GM18526 (cell line): ENCODE data around the gene MAGEC3.

Experiments
- POLR2A ChIP-seq: IDR thresholded peaks from 3 replicates; pipeline ENCODE4 v1.6.1; 2011; ENCODE audit not compliant: insufficient read length; ENCODE audit errors: extremely low read depth

MAGEC3 gene

GRCh38 chrX:141838016-141838415, at the start of gene MAGEC3:
TSS of gene MAGEC3 (plus strand) at chrX:141838316. CDS start at chrX:141838316, 0 bp downstream.
- TF ChIP-seq POLR2A, result no peak

GRCh38 chrX:141791856-141792255, 46.3 kb upstream of the MAGEC3 start:
- TF ChIP-seq POLR2A, result no peak

- no peak for TF ChIP-seq POLR2A
These were observed 26.7 kb upstream of the MAGEC3 start for GRCh38 chrX:141811438-141811837.

GRCh38 chrX:141814213-141814857, 23.8 kb upstream of the MAGEC3 start:
- TF ChIP-seq POLR2A, result no peak

GRCh38 chrX:141815904-141816303, 22.2 kb upstream of the MAGEC3 start:
- TF ChIP-seq POLR2A, result no peak

GRCh38 chrX:141832247-141832646, 5.9 kb upstream of the MAGEC3 start:
- TF ChIP-seq POLR2A, result no peak

- no peak for TF ChIP-seq POLR2A
These were observed 1.7 kb downstream of the MAGEC3 start for GRCh38 chrX:141839856-141840255.

- TF ChIP-seq POLR2A, result no peak
These were observed 19.4 kb downstream of the MAGEC3 start for GRCh38 chrX:141857479-141857878.

GRCh38 chrX:141879616-141880015, 41.5 kb downstream of the MAGEC3 start:
- TF ChIP-seq POLR2A, result no peak

GRCh38 chrX:141894733-141895132, 56.6 kb downstream of the MAGEC3 start:
- TF ChIP-seq POLR2A, result no peak

- TF ChIP-seq POLR2A, result no peak
These were observed 59.6 kb downstream of the MAGEC3 start for GRCh38 chrX:141897690-141898089.

GRCh38 chrX:141902366-141902765, 64.2 kb downstream of the MAGEC3 start:
- TF ChIP-seq POLR2A, result no peak

GRCh38 chrX:141903400-141904155, 65.5 kb downstream of the MAGEC3 start, which contains the start of gene MAGEC1:
TSS of gene MAGEC1 (plus strand) at chrX:141903894. CDS start at chrX:141905073, 1,179 bp downstream.
- no peak for TF ChIP-seq POLR2A

- TF ChIP-seq POLR2A, result no peak
These were observed 66.1 kb downstream of the MAGEC3 start for GRCh38 chrX:141904262-141904661.

GRCh38 chrX:141917801-141918200, 79.7 kb downstream of the MAGEC3 start:
- TF ChIP-seq POLR2A, result no peak

- no peak for TF ChIP-seq POLR2A
These were observed 86.2 kb downstream of the MAGEC3 start for GRCh38 chrX:141924293-141924692.

- TF ChIP-seq POLR2A, result no peak
These were observed 90.3 kb downstream of the MAGEC3 start for GRCh38 chrX:141928432-141928831.

- no peak for TF ChIP-seq POLR2A
These were observed 96.0 kb downstream of the MAGEC3 start for GRCh38 chrX:141934059-141934641.
